IgD-negative memory B cell (primary cell): Measurements from ENCODE around the gene GAK. TPM values are rescaled to one million over a fixed set of nuclear protein-coding genes. Genes with fewer than 3 reads are reported as not detected.
A peak's percentile ranks its signal among the peaks of the same experiment; 100 is the strongest.

ENCODE experiments used
- H3K27ac Mint-ChIP-seq, 3 donors: one replicate each; pipeline ENCODE4 v1.8.0; 2020 to 2022; ENCODE audit warnings: mild to moderate bottlenecking in 3 of 3, mixed read lengths in 3 of 3, moderate library complexity in 1 of 3
- H3K27me3 Mint-ChIP-seq: one replicate; pipeline ENCODE4 v1.8.0; 2021; ENCODE audit warnings: mixed read lengths
- H3K36me3 Mint-ChIP-seq: one replicate; pipeline ENCODE4 v1.8.0; 2020; ENCODE audit warnings: mild to moderate bottlenecking, mixed read lengths
- H3K4me1 Mint-ChIP-seq, 3 donors: one replicate each; pipeline ENCODE4 v1.8.0; 2020 to 2022; ENCODE audit warnings: mixed read lengths in 3 of 3, mild to moderate bottlenecking in 1 of 3
- H3K4me3 Mint-ChIP-seq, 4 donors: one replicate each; pipeline ENCODE4 v1.8.0; 2020 to 2022; ENCODE audit warnings: mild to moderate bottlenecking in 4 of 4, mixed read lengths in 4 of 4, moderate library complexity in 3 of 4
- H3K9me3 Mint-ChIP-seq, 3 donors: one replicate each; pipeline ENCODE4 v1.8.0; 2020 to 2021; ENCODE audit warnings: mixed read lengths in 3 of 3, mild to moderate bottlenecking in 1 of 3
- polyA plus RNA-seq: library from polyadenylated mRNA; unstranded; fragments of 300-500 nt; fragmentation: Illumina TruSeq; gene quantifications from one replicate; pipeline ENCODE4 v1.2.3, GENCODE V29; 2021

GAK gene
- polyA plus RNA-seq, 1 donor from 2014 or later = 74.7 TPM

- Mint-ChIP-seq H3K27me3 (peaks cover 2% of the 10 kb centered on the region), H3K4me1 (peaks cover 0 to 3% (median 0%) of the 10 kb centered on the region in 3 donors), H3K36me3 (no peaks in the 10 kb centered on the region), H3K9me3 (no peaks in the 10 kb centered on the region), H3K27ac (no peak overlapping the region), H3K4me3 (no peak overlapping the region)
Observed at GRCh38 chr4:967113-968104, 35.3 kb upstream of the GAK start.

DNA sequence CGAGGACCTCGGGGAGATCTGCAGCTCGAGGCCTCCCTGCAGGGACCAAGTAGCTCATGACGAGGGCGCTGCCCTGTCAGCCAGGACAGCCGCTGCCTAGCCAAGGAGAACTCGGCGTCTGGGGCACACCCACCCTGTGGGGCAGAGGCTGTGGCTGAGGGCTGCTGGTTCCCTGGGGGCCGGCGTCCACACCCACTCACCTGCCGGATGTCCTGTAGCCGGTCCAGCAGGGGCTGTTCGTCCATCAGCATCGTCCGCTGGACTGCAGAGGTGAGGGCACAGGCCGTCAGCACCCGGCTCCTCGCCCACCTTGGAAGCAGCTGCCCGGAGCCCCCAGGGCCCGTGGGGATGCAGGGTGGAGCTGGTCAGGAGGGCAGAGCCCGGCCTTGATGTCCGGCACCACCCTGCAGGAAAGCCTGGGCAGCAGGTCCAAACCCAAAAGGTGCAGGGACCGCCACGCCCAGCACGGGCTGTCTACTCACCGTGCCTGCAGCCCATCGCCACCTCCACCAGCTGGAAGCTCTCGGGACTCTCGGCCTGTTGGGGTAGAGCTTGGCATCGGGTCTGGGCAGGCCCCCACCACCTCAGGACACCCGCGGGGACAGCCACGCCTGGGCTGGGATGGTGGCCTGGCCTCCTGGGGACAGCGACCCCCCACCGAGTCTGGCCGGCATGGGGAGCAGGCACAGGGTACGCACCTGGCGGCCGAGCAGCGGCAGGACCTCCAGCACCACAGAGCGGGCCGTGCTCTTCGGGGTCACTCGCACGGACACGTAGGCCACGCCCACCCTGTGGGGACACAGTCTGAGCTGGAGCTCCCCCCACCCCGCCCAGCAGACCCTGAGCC is 34.4 kb upstream of the GAK start:
- peaks cover 2% of the 10 kb centered on the region for H3K27me3 Mint-ChIP-seq
- no peak overlapping the region for H3K4me3 Mint-ChIP-seq
- peaks cover 0 to 3% (median 0%) of the 10 kb centered on the region in 3 donors for H3K4me1 Mint-ChIP-seq
- no peaks in the 10 kb centered on the region for H3K36me3 Mint-ChIP-seq
- H3K9me3 Mint-ChIP-seq = no peaks in the 10 kb centered on the region
- peak overlapping the region in 1 of 3 donors; percentile 80 for H3K27ac Mint-ChIP-seq

- Mint-ChIP-seq H3K4me1 (peaks cover 0 to 1% (median 0%) of the 10 kb centered on the region in 3 donors), H3K9me3 (no peaks in the 10 kb centered on the region), H3K27me3 (peaks cover 2% of the 10 kb centered on the region), H3K36me3 (no peaks in the 10 kb centered on the region), H3K4me3 (no peak overlapping the region), H3K27ac (peak overlapping the region in 1 of 3 donors; percentile 80)
Observed at GRCh38 chr4:965766-966134, 33.6 kb upstream of the GAK start.

- Mint-ChIP-seq H3K4me3 (no peak overlapping the region), H3K9me3 (no peaks in the 10 kb centered on the region), H3K36me3 (no peaks in the 10 kb centered on the region), H3K27ac (no peak overlapping the region), H3K4me1 (no peaks in the 10 kb centered on the region), H3K27me3 (peaks cover 2% of the 10 kb centered on the region)
Observed at GRCh38 chr4:965048-965765, 33.1 kb upstream of the GAK start.

GRCh38 chr4:964346-965025 is 32.4 kb upstream of the GAK start:
- Mint-ChIP-seq H3K4me1 (no peaks in the 10 kb centered on the region), H3K4me3 (no peak overlapping the region), H3K36me3 (no peaks in the 10 kb centered on the region), H3K27me3 (peaks cover 2% of the 10 kb centered on the region), H3K27ac (no peak overlapping the region), H3K9me3 (no peaks in the 10 kb centered on the region)

GRCh38 chr4:963276-964225 is 31.4 kb upstream of the GAK start:
- no peaks in the 10 kb centered on the region for H3K27me3 Mint-ChIP-seq
- peaks cover 0 to 2% (median 0%) of the 10 kb centered on the region in 3 donors for H3K9me3 Mint-ChIP-seq
- H3K27ac Mint-ChIP-seq = no peak overlapping the region
- H3K4me3 Mint-ChIP-seq = no peak overlapping the region
- H3K4me1 Mint-ChIP-seq = no peaks in the 10 kb centered on the region
- H3K36me3 Mint-ChIP-seq = no peaks in the 10 kb centered on the region

GRCh38 chr4:962231-963208 is 30.4 kb upstream of the GAK start:
- Mint-ChIP-seq H3K36me3 (no peaks in the 10 kb centered on the region), H3K4me3 (no peak overlapping the region), H3K9me3 (peaks cover 0 to 2% (median 0%) of the 10 kb centered on the region in 3 donors), H3K4me1 (no peaks in the 10 kb centered on the region), H3K27ac (peak overlapping the region in 1 of 3 donors; percentile 39), H3K27me3 (no peaks in the 10 kb centered on the region)

GRCh38 chr4:961351-962230 is 29.5 kb upstream of the GAK start:
- Mint-ChIP-seq H3K9me3 (peaks cover 0 to 2% (median 0%) of the 10 kb centered on the region in 3 donors), H3K27ac (peak overlapping the region in 2 of 3 donors; percentile 28 to 39), H3K27me3 (no peaks in the 10 kb centered on the region), H3K4me1 (no peaks in the 10 kb centered on the region), H3K36me3 (peaks cover 2% of the 10 kb centered on the region), H3K4me3 (peak overlapping the region in 1 of 4 donors; percentile 12)

DNA sequence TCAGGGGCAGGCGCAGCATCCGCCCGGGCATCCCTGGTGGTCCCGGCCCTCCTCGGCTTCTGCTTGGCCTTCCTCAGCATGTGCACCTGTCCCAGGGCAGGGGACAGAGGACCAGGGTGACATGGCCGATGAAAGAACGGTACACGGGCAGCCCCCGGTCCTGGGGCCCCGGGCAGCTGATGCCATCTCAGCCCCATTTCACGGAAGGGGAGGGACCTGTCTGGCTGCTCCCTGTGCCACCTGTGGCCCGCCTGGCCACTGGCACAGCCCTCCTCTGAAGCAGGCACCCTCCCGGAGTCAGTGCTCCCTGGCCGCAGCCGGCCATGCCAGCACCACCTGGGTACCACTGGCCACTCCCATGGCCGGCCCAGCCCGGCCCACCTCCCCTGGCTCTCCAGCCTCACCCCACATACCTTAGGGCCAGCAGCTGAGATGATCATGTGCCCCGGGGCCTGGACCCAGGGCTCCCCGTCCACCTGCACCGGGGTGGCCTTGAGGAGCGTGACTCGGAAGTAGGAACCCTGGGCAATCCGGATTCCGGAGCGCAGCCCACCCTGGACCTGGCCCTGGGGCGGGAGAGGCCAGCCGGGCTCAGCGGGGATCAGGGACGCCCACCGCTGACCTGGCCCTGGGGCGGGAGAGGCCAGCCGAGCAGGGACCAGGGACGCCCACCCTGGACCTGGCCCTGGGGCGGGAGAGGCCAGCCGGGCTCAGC is 28.7 kb upstream of the GAK start:
- H3K9me3 Mint-ChIP-seq = peaks cover 0 to 2% (median 0%) of the 10 kb centered on the region in 3 donors
- no peaks in the 10 kb centered on the region for H3K4me1 Mint-ChIP-seq
- H3K27me3 Mint-ChIP-seq = no peaks in the 10 kb centered on the region
- peaks cover 2% of the 10 kb centered on the region for H3K36me3 Mint-ChIP-seq
- H3K27ac Mint-ChIP-seq = no peak overlapping the region
- H3K4me3 Mint-ChIP-seq = no peak overlapping the region

DNA sequence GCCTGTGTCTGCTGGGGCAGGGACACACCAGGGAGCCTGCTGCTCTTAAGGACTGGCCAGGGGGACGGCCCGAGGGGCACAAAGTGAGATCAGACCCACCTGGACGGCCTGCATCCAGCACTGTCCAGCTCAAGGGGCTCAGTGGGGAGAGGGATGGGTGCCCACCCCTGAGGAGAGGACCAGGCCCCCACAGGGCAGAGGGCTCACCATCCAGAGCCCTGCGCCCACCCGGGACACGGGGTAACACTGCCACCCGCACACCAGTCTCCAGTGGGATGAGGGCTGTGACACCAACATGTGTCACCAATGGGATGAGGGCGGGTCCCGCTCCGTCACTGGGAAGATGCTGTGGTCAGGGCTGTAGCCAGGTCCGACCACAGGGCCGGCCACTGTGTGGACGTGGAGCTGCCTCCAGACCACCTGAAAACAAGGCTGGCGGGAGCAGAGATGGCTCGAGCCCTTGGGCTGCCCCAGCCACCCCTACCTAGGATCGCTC is 28.1 kb upstream of the GAK start:
- Mint-ChIP-seq H3K4me3 (no peak overlapping the region), H3K4me1 (no peaks in the 10 kb centered on the region), H3K9me3 (peaks cover 0 to 2% (median 0%) of the 10 kb centered on the region in 3 donors), H3K27me3 (no peaks in the 10 kb centered on the region), H3K36me3 (peaks cover 2% of the 10 kb centered on the region), H3K27ac (no peak overlapping the region)
